Mucosa of descending colon (tissue), 3 donors: ENCODE data around the gene MPDZ. TPM values are rescaled to one million over a fixed set of nuclear protein-coding genes. Genes with fewer than 3 reads are reported as not detected.

Source experiments
- ATAC-seq: fragments of 200-7000 bp; cut with Tn5 transposase; one replicate; pipeline ENCODE4 v1.9.1; 2020; ENCODE audit warnings: mild to moderate bottlenecking, moderate library complexity
- DNase-seq, 3 donors: peaks; one replicate each; pipeline ENCODE4 v3.0.0-alpha.2; 2020
- H3K36me3 ChIP-seq: fragments of 200-600 bp; one replicate; pipeline ENCODE4 v1.8.0; 2021; ENCODE audit warnings: low read depth, mild to moderate bottlenecking
- H3K4me1 ChIP-seq: fragments of 200-600 bp; one replicate; pipeline ENCODE4 v1.8.0; 2021; ENCODE audit warnings: low read depth, mild to moderate bottlenecking
- H3K4me3 ChIP-seq: fragments of 200-600 bp; one replicate; pipeline ENCODE4 v1.8.0; 2021; ENCODE audit warnings: mild to moderate bottlenecking
- H3K9me3 ChIP-seq: fragments of 200-600 bp; one replicate; pipeline ENCODE4 v1.8.0; 2021; ENCODE audit warnings: mild to moderate bottlenecking
- intact Hi-C, 2 donors: fragments of 100-400 bp; cut with DNase I in 1 of 2; cut with micrococcal nuclease in 1 of 2; formaldehyde crosslinking; loops; one replicate each; pipeline versions ENCODE4 v1.11.0 to v1.11.1; 2022; cut with DNase I, micrococcal nuclease
- total RNA-seq, 3 donors: library from RNA; stranded (reverse); fragmentation: NEBNext Ultra II Directional in 2 of 3; extraction: Animal tissue kit (Norgen Biotek cat#: 25700) in 2 of 3; gene quantifications; one replicate each; pipeline versions ENCODE4 v1.2.1 to v1.2.4, GENCODE V29; 2021 to 2023
- TF ChIP-seq, protein P1 (sequence below): fragments of 200-600 bp; IDR thresholded peaks from one replicate; pipeline ENCODE4 v1.8.0; 2022; ENCODE audit warnings: antibody characterized with exemption, mild to moderate bottlenecking
- donor health status: DM: no; HTN: no; CAD: no; lungs with moderate emphysema.
- donor health status: DM: no; HTN: no; CAD: no.
- donor health status: DM: no; HTN: yes; CAD: no.

MPDZ gene
- total RNA-seq, 3 donors from 2014 or later: 3.4 to 50.7 (median 4.9) TPM

DNA sequence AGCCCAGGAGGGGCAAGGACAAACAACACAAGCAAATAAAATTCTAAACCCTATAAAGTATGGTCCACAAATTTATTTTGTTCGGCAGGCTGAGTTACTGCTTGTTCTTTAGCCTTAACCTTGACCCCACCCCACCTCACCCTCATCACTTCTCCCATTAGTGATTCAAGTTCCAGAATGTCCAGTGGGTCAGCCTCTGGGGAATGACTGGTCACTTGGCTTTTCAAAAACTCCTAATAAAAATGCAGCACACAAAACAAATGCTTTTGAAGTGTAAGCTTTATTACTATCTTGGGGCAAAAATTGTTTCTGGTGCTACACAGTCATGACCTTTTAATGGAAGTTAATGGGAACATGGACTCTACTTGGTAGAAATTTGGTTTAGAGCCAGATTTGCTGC lies 142.1 kb downstream of the MPDZ start:
- H3K4me3 ChIP-seq: no peak overlapping the region
- intact Hi-C loops: no loop called here
- H3K4me1 ChIP-seq: no peaks in the 10 kb centered on the region
- TF ChIP-seq, protein P1, sequence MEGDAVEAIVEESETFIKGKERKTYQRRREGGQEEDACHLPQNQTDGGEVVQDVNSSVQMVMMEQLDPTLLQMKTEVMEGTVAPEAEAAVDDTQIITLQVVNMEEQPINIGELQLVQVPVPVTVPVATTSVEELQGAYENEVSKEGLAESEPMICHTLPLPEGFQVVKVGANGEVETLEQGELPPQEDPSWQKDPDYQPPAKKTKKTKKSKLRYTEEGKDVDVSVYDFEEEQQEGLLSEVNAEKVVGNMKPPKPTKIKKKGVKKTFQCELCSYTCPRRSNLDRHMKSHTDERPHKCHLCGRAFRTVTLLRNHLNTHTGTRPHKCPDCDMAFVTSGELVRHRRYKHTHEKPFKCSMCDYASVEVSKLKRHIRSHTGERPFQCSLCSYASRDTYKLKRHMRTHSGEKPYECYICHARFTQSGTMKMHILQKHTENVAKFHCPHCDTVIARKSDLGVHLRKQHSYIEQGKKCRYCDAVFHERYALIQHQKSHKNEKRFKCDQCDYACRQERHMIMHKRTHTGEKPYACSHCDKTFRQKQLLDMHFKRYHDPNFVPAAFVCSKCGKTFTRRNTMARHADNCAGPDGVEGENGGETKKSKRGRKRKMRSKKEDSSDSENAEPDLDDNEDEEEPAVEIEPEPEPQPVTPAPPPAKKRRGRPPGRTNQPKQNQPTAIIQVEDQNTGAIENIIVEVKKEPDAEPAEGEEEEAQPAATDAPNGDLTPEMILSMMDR: no peak
- ATAC-seq (no peak), DNase-seq (no peak)
- no peaks in the 10 kb centered on the region for H3K36me3 ChIP-seq
- no peaks in the 10 kb centered on the region for H3K9me3 ChIP-seq

DNA sequence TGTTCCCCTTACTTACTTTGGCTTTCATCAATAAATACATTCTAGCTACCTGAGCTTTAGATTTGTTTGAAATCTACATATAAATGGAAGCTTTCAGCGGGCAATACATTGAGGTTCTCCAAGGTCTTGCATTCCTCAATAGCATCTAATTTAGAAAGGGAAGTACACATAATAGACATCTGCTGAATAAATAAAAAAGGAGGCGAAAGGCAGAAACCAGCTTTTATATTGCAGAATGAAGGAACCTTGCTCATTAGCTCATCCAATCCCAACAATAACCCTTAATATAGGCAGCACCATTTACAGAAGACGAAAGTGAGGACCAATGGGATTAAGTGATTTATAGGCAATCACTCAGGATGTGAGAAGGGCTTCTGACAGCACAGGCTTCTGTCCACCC lies 147.5 kb downstream of the MPDZ start:
- intact Hi-C loops: no loop called here
- no peak overlapping the region for H3K4me3 ChIP-seq
- no peak for DNase-seq
- no peaks in the 10 kb centered on the region for H3K36me3 ChIP-seq
- TF ChIP-seq, protein P1: no peak
- no peaks in the 10 kb centered on the region for H3K4me1 ChIP-seq
- ATAC-seq: no peak
- H3K9me3 ChIP-seq: no peaks in the 10 kb centered on the region

DNA sequence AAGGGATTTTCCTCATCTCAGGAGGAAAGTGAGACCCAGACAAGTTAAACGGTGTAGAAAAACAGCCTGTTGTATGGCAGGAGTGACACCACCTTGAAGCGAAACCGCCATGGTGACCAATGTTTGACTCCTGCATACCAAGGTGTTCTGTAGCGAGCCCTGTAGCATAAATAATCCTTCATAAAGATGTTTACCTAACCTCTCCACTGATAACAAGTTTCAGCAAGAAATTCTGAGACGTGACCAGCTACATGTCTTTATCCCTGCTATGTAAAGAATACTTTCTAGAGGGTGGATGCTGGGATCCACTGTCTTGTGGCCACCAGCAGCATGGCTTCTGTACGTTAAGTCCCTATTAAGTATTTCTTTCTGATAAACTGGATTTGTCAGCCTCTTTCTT lies 148.1 kb downstream of the MPDZ start:
- ATAC-seq (no peak), DNase-seq (no peak)
- Histone ChIP-seq H3K4me3 (no peak overlapping the region), H3K9me3 (no peaks in the 10 kb centered on the region), H3K36me3 (no peaks in the 10 kb centered on the region), H3K4me1 (no peaks in the 10 kb centered on the region)
- TF ChIP-seq, protein P1: no peak
- intact Hi-C loops: no loop called here

DNA sequence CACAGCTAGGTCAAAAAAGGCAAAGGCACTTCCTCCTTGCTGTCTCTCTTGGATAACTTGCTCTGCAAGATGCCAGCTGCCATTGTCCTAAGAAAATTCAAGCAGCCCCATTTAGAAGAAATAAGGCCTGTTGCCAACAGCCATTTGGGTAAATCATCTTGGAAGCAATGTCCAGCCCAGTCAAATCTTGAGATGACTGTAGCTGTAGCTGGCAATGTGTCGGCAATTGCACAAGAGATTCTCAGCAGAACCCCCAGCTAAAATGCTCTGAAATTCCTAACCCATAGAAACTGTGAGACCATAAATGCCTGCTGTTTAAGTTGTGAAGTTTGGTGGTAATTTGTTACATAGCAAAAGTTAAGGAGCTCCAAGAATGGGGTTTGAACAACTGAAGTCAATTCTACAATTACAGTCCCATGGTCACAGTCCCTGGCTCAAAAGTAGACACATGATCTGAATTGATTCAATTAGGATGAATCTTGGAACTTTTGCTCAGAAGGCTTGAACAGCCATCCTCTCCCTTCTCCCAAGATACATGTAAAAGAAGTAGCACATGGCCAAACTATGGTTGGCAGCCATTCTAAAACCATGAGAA lies 151.1 kb downstream of the MPDZ start:
- H3K36me3 ChIP-seq: no peaks in the 10 kb centered on the region
- intact Hi-C loops: no loop called here
- TF ChIP-seq, protein P1: no peak

DNA sequence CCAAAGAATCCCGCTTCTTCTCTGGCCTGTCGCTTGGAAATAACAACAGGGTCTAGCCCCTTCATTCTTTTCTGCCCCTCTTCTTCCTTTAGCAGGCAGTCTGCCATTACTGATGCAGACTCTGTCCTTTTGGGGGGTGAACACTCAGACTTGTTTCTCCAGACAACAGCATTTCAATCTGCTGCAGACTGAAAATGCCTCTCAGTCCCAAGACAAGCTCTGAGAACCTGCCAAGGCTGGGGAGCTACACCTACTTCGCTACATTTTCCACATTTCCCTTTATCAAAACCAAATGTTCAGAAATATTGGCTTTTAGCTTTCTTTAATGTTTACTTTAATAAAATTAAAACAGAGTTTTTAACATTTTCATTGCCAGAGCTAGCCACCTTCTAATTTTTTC lies 152.4 kb downstream of the MPDZ start:
- H3K36me3 ChIP-seq: no peaks in the 10 kb centered on the region
- intact Hi-C loops: no loop called here
- no peak overlapping the region for H3K4me3 ChIP-seq
- ATAC-seq: no peak
- H3K9me3 ChIP-seq: no peaks in the 10 kb centered on the region
- H3K4me1 ChIP-seq: no peaks in the 10 kb centered on the region
- DNase-seq: no peak
- TF ChIP-seq, protein P1: no peak

More for the DNA sequence above, 151.1 kb downstream of the MPDZ start:
- Histone ChIP-seq H3K4me3 (no peak overlapping the region), H3K9me3 (no peaks in the 10 kb centered on the region), H3K4me1 (no peaks in the 10 kb centered on the region)
- ATAC-seq: no peak
- DNase-seq: no peak

DNA sequence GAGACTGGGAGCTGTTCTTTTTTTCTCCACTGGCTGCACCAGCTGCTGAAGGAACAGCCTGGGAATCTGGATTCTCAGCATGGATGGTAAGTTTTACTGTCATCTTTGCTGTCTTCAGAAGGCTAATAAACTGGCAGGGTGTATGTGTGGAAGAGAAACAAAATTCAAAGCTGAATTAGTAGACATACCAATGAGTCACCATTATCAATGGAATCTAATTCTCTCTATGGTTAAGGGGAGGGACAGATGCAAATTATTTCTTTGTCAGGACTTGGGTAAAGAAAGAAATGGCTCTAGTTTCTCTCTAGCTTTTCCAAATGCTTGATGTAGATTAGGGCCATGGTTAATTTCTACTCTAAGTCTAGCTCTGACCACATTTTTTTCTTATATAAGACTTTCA lies 154.2 kb downstream of the MPDZ start:
- Histone ChIP-seq H3K4me1 (no peaks in the 10 kb centered on the region), H3K36me3 (no peaks in the 10 kb centered on the region), H3K9me3 (no peaks in the 10 kb centered on the region), H3K4me3 (no peak overlapping the region)
- ATAC-seq (no peak), DNase-seq (no peak)
- intact Hi-C loops: no loop called here
- TF ChIP-seq, protein P1: no peak
